Neural cell (in vitro differentiated cells): ENCODE measurements around the gene MAN2A2. TPM values are rescaled to one million over a fixed set of nuclear protein-coding genes. Genes with fewer than 3 reads are reported as not detected.

Source experiments
- H2AFZ ChIP-seq: fragments of 200-600, 300-800 bp; sonication (generic), shearing (Covaris generic); 2 replicates; pipeline ENCODE4 v1.6.0; 2014; ENCODE audit warnings: low read depth, mild to moderate bottlenecking, antibody characterized with exemption, low read length, moderate library complexity
- H3F3A ChIP-seq: fragments of 200-600 bp; shearing (Covaris generic); 2 replicates; pipeline ENCODE4 v1.6.1; 2016; ENCODE audit warnings: mild to moderate bottlenecking, moderate library complexity, mixed read lengths, antibody characterized with exemption, low read length; ENCODE audit not compliant: insufficient read depth, poor library complexity, severe bottlenecking
- H3K27ac ChIP-seq: fragments of 200-600, 300-800 bp; sonication (generic), shearing (Covaris generic); 2 replicates; pipeline ENCODE4 v1.5.1; 2014; ENCODE audit warnings: mild to moderate bottlenecking, low read length, moderate library complexity
- H3K27me3 ChIP-seq: fragments of 300-800, 200-600 bp; sonication (generic), shearing (Covaris generic); 2 replicates; pipeline ENCODE4 v1.6.0; 2014; ENCODE audit warnings: mild to moderate bottlenecking, low read depth, low read length, moderate library complexity; ENCODE audit not compliant: insufficient read depth
- H3K36me3 ChIP-seq: fragments of 300-800, 200-600 bp; sonication (generic), shearing (Covaris generic); 2 replicates; pipeline ENCODE4 v1.5.1; 2014; ENCODE audit warnings: mild to moderate bottlenecking, antibody characterized with exemption, low read length, moderate library complexity; ENCODE audit not compliant: insufficient read depth
- H3K4me2 ChIP-seq: fragments of 300-800, 200-600 bp; sonication (generic), shearing (Covaris generic); 2 replicates; pipeline ENCODE4 v1.6.0; 2014; ENCODE audit warnings: mild to moderate bottlenecking, low read length
- H3K4me3 ChIP-seq: fragments of 300-800, 200-600 bp; sonication (generic), shearing (Covaris generic); 2 replicates; pipeline ENCODE4 v1.5.1; 2014; ENCODE audit warnings: mild to moderate bottlenecking, low read length, moderate library complexity
- H3K79me2 ChIP-seq: fragments of 200-600 bp; shearing (Covaris generic); replicated peaks from 2 replicates; pipeline ENCODE4 v1.6.0; 2014; ENCODE audit warnings: mild to moderate bottlenecking, low read length, moderate library complexity; ENCODE audit not compliant: insufficient read depth
- H3K9ac ChIP-seq: fragments of 300-800, 200-600 bp; sonication (generic), shearing (Covaris generic); 2 replicates; pipeline ENCODE4 v1.6.1; 2016; ENCODE audit warnings: mild to moderate bottlenecking, low read length, mixed read lengths
- H3K9me2 ChIP-seq: fragments of 200-600 bp; shearing (Covaris generic); 2 replicates; pipeline ENCODE4 v1.6.1; 2016; ENCODE audit warnings: mild to moderate bottlenecking, low read length, mixed read lengths; ENCODE audit not compliant: insufficient read depth
- H3K9me3 ChIP-seq: fragments of 200-600, 300-800 bp; sonication (generic), shearing (Covaris generic); 2 replicates; pipeline ENCODE4 v1.6.1; 2016; ENCODE audit warnings: mild to moderate bottlenecking, mixed run types, low read length, moderate library complexity, mixed read lengths
- H4K20me1 ChIP-seq: fragments of 200-600 bp; shearing (Covaris generic); 2 replicates; pipeline ENCODE4 v1.6.1; 2016; ENCODE audit warnings: mild to moderate bottlenecking, mixed run types; ENCODE audit not compliant: insufficient read depth
- CTCF ChIP-seq: fragments of 450-650 bp; IDR thresholded peaks from 2 replicates; pipeline ENCODE4 v1.5.1; 2014; ENCODE audit warnings: antibody characterized with exemption, mild to moderate bottlenecking, moderate library complexity; ENCODE audit not compliant: poor library complexity, severe bottlenecking
- EP300 ChIP-seq: fragments of 450-650 bp; conservative IDR thresholded peaks from 2 replicates; pipeline ENCODE4 v1.6.1; 2014; ENCODE audit warnings: antibody characterized with exemption, mild to moderate bottlenecking, moderate library complexity; ENCODE audit not compliant: poor library complexity, severe bottlenecking
- EZH2 ChIP-seq: fragments of 200-600, 300-800 bp; shearing (Covaris generic), sonication (generic); IDR thresholded peaks from 2 replicates; pipeline ENCODE4 v1.6.1; 2014; ENCODE audit warnings: antibody characterized with exemption, low read length, borderline replicate concordance, mild to moderate bottlenecking; ENCODE audit not compliant: insufficient read depth, poor library complexity, severe bottlenecking
- MXI1 ChIP-seq: fragments of 450-650 bp; conservative IDR thresholded peaks from 2 replicates; pipeline ENCODE4 v1.6.1; 2014; ENCODE audit warnings: antibody characterized with exemption, mild to moderate bottlenecking; ENCODE audit not compliant: poor library complexity, severe bottlenecking
- POLR2AphosphoS5 ChIP-seq: IDR thresholded peaks from 2 replicates; pipeline ENCODE4 v1.6.1; 2012
- RAD21 ChIP-seq: fragments of 450-650 bp; conservative IDR thresholded peaks from 2 replicates; pipeline ENCODE4 v1.6.1; 2014; ENCODE audit warnings: antibody characterized with exemption, mild to moderate bottlenecking, moderate library complexity
- REST ChIP-seq: IDR thresholded peaks from 2 replicates; pipeline ENCODE4 v1.6.1; 2012; ENCODE audit warnings: borderline replicate concordance
- SMC3 ChIP-seq: fragments of 450-650 bp; conservative IDR thresholded peaks from 2 replicates; pipeline ENCODE4 v1.6.1; 2014; ENCODE audit warnings: antibody characterized with exemption, mild to moderate bottlenecking, moderate library complexity; ENCODE audit not compliant: poor library complexity
- TAF1 ChIP-seq: IDR thresholded peaks from 2 replicates; pipeline ENCODE4 v1.6.1; 2012; ENCODE audit warnings: low read depth
- polyA plus RNA-seq: library from polyadenylated mRNA; depleted of rRNA; stranded (reverse); fragments of >200 nt; gene quantifications from 2 replicates; pipeline ENCODE4 v1.2.3, GENCODE V29; 2014

MAN2A2 gene
- polyA plus RNA-seq, 1 donor from 2014 or later = 59.8 TPM

GRCh38 chr15:90918034-90918788, 15.1 kb downstream of the MAN2A2 start:
- Histone ChIP-seq H3K9me2 (no peaks in the 10 kb centered on the region), H3K36me3 (no peaks in the 10 kb centered on the region), H3K4me3 (no peak overlapping the region), H3K27ac (no peak overlapping the region), H3K79me2 (no peaks in the 10 kb centered on the region), H3F3A (no peaks in the 10 kb centered on the region), H4K20me1 (no peaks in the 10 kb centered on the region), H2AFZ (no peak overlapping the region), H3K27me3 (no peaks in the 10 kb centered on the region), H3K9ac (no peak overlapping the region), H3K4me2 (no peak overlapping the region), H3K9me3 (no peaks in the 10 kb centered on the region)
- no peak for TF ChIP-seq EP300
- TF ChIP-seq CTCF = no peak
- no peak for TF ChIP-seq SMC3
- no peak for TF ChIP-seq MXI1
- TF ChIP-seq POLR2AphosphoS5 = no peak
- TF ChIP-seq RAD21 = no peak
- no peak for TF ChIP-seq REST
- TF ChIP-seq EZH2 = no peak
- no peak for TF ChIP-seq TAF1

- H3K79me2 ChIP-seq = no peaks in the 10 kb centered on the region
- no peak overlapping the region for H3K27ac ChIP-seq
- H3K9me3 ChIP-seq = no peaks in the 10 kb centered on the region
- H3K9me2 ChIP-seq = no peaks in the 10 kb centered on the region
- no peaks in the 10 kb centered on the region for H4K20me1 ChIP-seq
- no peak overlapping the region for H2AFZ ChIP-seq
- no peak overlapping the region for H3K4me3 ChIP-seq
- no peaks in the 10 kb centered on the region for H3F3A ChIP-seq
- TF ChIP-seq SMC3 = no peak
- TF ChIP-seq REST = no peak
- no peak for TF ChIP-seq RAD21
- TF ChIP-seq EZH2 = no peak
- TF ChIP-seq TAF1 = no peak
- no peak for TF ChIP-seq POLR2AphosphoS5
- TF ChIP-seq CTCF = no peak
- TF ChIP-seq EP300 = no peak
- TF ChIP-seq MXI1 = no peak
- H3K36me3 ChIP-seq = no peaks in the 10 kb centered on the region
- no peak overlapping the region for H3K9ac ChIP-seq
- no peak overlapping the region for H3K4me2 ChIP-seq
- H3K27me3 ChIP-seq = no peaks in the 10 kb centered on the region
Observed at GRCh38 chr15:90918835-90919234, 15.7 kb downstream of the MAN2A2 start.
